Caco-2 (cell line): ENCODE measurements around the gene IL1RAPL1. TPM values are rescaled to one million over a fixed set of nuclear protein-coding genes. Genes with fewer than 3 reads are reported as not detected.

ENCODE experiments used
- BruUV-seq: library from RNA; stranded (reverse); fragments of 400-500 nt; replicated peaks from 2 replicates; lab custom pipeline; 2021; lab: Mats Ljungman, UMichigan
- CTCF ChIA-PET: fragments of 300-600 bp; sonication (Branson Sonifier 250); formaldehyde crosslinking; loops from one replicate; lab custom pipeline; 2022; ENCODE audit warnings: antibody characterized with exemption; lab: Charles Lee
- POLR2A ChIA-PET: fragments of 300-600 bp; sonication (Branson Sonifier 250); formaldehyde crosslinking; loops from one replicate; lab custom pipeline; 2022; ENCODE audit warnings: antibody characterized with exemption; lab: Charles Lee
- DNase-seq, 2 experiments: peaks; one replicate each; pipeline versions ENCODE4 v3.0.0 to v3.0.0-alpha.2; 2020 to 2022
- H3K27me3 ChIP-seq: replicated peaks from 2 replicates; pipeline ENCODE4 v1.6.0; 2011; ENCODE audit warnings: low read length; ENCODE audit not compliant: control insufficient read depth, insufficient read depth
- H3K36me3 ChIP-seq: 2 replicates; pipeline ENCODE4 v1.5.1; 2011; ENCODE audit warnings: low read length; ENCODE audit not compliant: control insufficient read depth, insufficient read depth
- H3K4me1 ChIP-seq: fragments of 250-450 bp; sonication (Bioruptor Pico); 2 replicates; pipeline ENCODE4 v1.5.1; 2020; ENCODE audit warnings: mild to moderate bottlenecking
- H3K4me3 ChIP-seq: 2 replicates; pipeline ENCODE4 v1.5.1; 2011; ENCODE audit warnings: low read depth, mild to moderate bottlenecking, control low read depth, low read length
- H3K9me3 ChIP-seq: fragments of 250-450 bp; sonication (Bioruptor Pico); 2 replicates; pipeline ENCODE4 v1.5.1; 2020; ENCODE audit warnings: mild to moderate bottlenecking, moderate library complexity
- H3K27ac Mint-ChIP-seq: one replicate; pipeline ENCODE4 v1.8.0; 2022; ENCODE audit warnings: mixed read lengths; ENCODE audit not compliant: unreplicated experiment
- H3K27me3 Mint-ChIP-seq: one replicate; pipeline ENCODE4 v1.8.0; 2022; ENCODE audit warnings: mixed read lengths; ENCODE audit not compliant: insufficient read depth, unreplicated experiment
- H3K36me3 Mint-ChIP-seq: one replicate; pipeline ENCODE4 v1.8.0; 2022; ENCODE audit warnings: mild to moderate bottlenecking, mixed read lengths; ENCODE audit not compliant: insufficient read depth, unreplicated experiment
- H3K4me1 Mint-ChIP-seq: one replicate; pipeline ENCODE4 v1.8.0; 2022; ENCODE audit warnings: low read depth, mixed read lengths; ENCODE audit not compliant: unreplicated experiment
- H3K4me3 Mint-ChIP-seq: one replicate; pipeline ENCODE4 v1.8.0; 2022; ENCODE audit warnings: mild to moderate bottlenecking, moderate library complexity, mixed read lengths; ENCODE audit not compliant: unreplicated experiment
- H3K9me3 Mint-ChIP-seq: one replicate; pipeline ENCODE4 v1.8.0; 2022; ENCODE audit warnings: mixed read lengths; ENCODE audit not compliant: unreplicated experiment
- CTCF ChIP-seq, 2 experiments: fragments of 200-600 bp in 1 of 2; IDR thresholded peaks; 1 replicate in 1 of 2; 2 replicates in 1 of 2; pipeline versions ENCODE4 v1.5.1 to v1.8.0; 2011 to 2022; ENCODE audit warnings: antibody characterized with exemption in 1 of 2, control low read depth in 1 of 2, inconsistent platforms in 1 of 2, low read depth in 1 of 2, low read length in 1 of 2, mild to moderate bottlenecking in 1 of 2, moderate library complexity in 1 of 2; ENCODE audit not compliant: insufficient read depth in 1 of 2, severe bottlenecking in 1 of 2, unreplicated experiment in 1 of 2
- intact Hi-C: fragments of 100-400 bp; cut with micrococcal nuclease; formaldehyde crosslinking; loops from one replicate; pipeline ENCODE4 v1.10.0; 2022; ENCODE audit not compliant: unreplicated experiment
- total RNA-seq: library from RNA; stranded (reverse); gene quantifications from 2 replicates; pipeline ENCODE4 v1.2.3, GENCODE V29; 2022

Gene IL1RAPL1
- total RNA-seq, 1 experiment from 2014 or later, result not detected

- intact Hi-C loops, result no loop called here
- no peaks in the 10 kb centered on the region for H3K27me3 ChIP-seq
- BruUV-seq, result no TSS peak
- no peaks in the 10 kb centered on the region for H3K9me3 ChIP-seq
- ChIA-PET CTCF (no interaction called here), POLR2A (no interaction called here)
- Mint-ChIP-seq H3K4me3 (no peak overlapping the region), H3K9me3 (no peaks in the 10 kb centered on the region), H3K4me1 (no peaks in the 10 kb centered on the region), H3K27ac (no peak overlapping the region), H3K27me3 (no peaks in the 10 kb centered on the region), H3K36me3 (no peaks in the 10 kb centered on the region)
- no peak for DNase-seq
- H3K4me3 ChIP-seq, result no peak overlapping the region
- no peaks in the 10 kb centered on the region for H3K4me1 ChIP-seq
- no peak for TF ChIP-seq CTCF (IDR thresholded peaks at IDR 0.05; ENCODE audit: insufficient read depth in 1 of 2, low read depth in 1 of 2, low read length in 1 of 2, severe bottlenecking in 1 of 2, unreplicated experiment in 1 of 2)
- no peaks in the 10 kb centered on the region for H3K36me3 ChIP-seq
These were observed 561.3 kb downstream of the IL1RAPL1 start for GRCh38 chrX:29148511-29148910.

- Histone ChIP-seq H3K27me3 (no peaks in the 10 kb centered on the region), H3K4me3 (no peak overlapping the region), H3K4me1 (no peaks in the 10 kb centered on the region), H3K36me3 (no peaks in the 10 kb centered on the region), H3K9me3 (no peaks in the 10 kb centered on the region)
- Mint-ChIP-seq H3K27me3 (no peaks in the 10 kb centered on the region), H3K4me3 (no peak overlapping the region), H3K27ac (no peak overlapping the region), H3K4me1 (no peaks in the 10 kb centered on the region), H3K9me3 (no peaks in the 10 kb centered on the region), H3K36me3 (no peaks in the 10 kb centered on the region)
- intact Hi-C loops, result no loop called here
- no TSS peak for BruUV-seq
- DNase-seq, result no peak
- ChIA-PET CTCF (no interaction called here), POLR2A (no interaction called here)
- no peak for TF ChIP-seq CTCF (IDR thresholded peaks at IDR 0.05; ENCODE audit: insufficient read depth in 1 of 2, low read depth in 1 of 2, low read length in 1 of 2, severe bottlenecking in 1 of 2, unreplicated experiment in 1 of 2)
These were observed 568.0 kb downstream of the IL1RAPL1 start for GRCh38 chrX:29155286-29155685.

GRCh38 chrX:29172880-29173279 lies 585.6 kb downstream of the IL1RAPL1 start:
- no peak for DNase-seq
- no peak for TF ChIP-seq CTCF (IDR thresholded peaks at IDR 0.05; ENCODE audit: insufficient read depth in 1 of 2, low read depth in 1 of 2, low read length in 1 of 2, severe bottlenecking in 1 of 2, unreplicated experiment in 1 of 2)
- POLR2A ChIA-PET, result no interaction called here
- Histone ChIP-seq H3K36me3 (no peaks in the 10 kb centered on the region), H3K4me3 (no peak overlapping the region), H3K27me3 (no peaks in the 10 kb centered on the region), H3K9me3 (no peaks in the 10 kb centered on the region), H3K4me1 (no peaks in the 10 kb centered on the region)
- intact Hi-C loops, result no loop called here
- no TSS peak for BruUV-seq
- Mint-ChIP-seq H3K36me3 (no peaks in the 10 kb centered on the region), H3K27ac (no peak overlapping the region), H3K4me3 (no peak overlapping the region), H3K4me1 (no peaks in the 10 kb centered on the region), H3K27me3 (no peaks in the 10 kb centered on the region), H3K9me3 (no peaks in the 10 kb centered on the region)
- CTCF ChIA-PET, result no interaction called here
